Endothelial cell of umbilical vein (primary cell): ENCODE results near the gene AP4M1.

Experiments used
- EZH2 ChIP-seq: IDR thresholded peaks from 2 replicates; pipeline ENCODE4 v1.6.1; 2012; ENCODE audit warnings: borderline replicate concordance, low read depth, mild to moderate bottlenecking, moderate library complexity, low read length, inconsistent platforms; ENCODE audit not compliant: severe bottlenecking
- FOS ChIP-seq: IDR thresholded peaks from 2 replicates; pipeline ENCODE4 v1.6.1; 2011; ENCODE audit warnings: mild to moderate bottlenecking, low read length, moderate library complexity, borderline replicate concordance; ENCODE audit not compliant: insufficient read depth
- JUN ChIP-seq: IDR thresholded peaks from 2 replicates; pipeline ENCODE4 v1.6.1; 2011; ENCODE audit warnings: borderline replicate concordance, low read depth; ENCODE audit not compliant: insufficient read length, insufficient read depth
- MYC ChIP-seq: IDR thresholded peaks from one replicate; pipeline ENCODE4 v1.6.1; 2011; ENCODE audit warnings: mild to moderate bottlenecking, low read depth, low read length
- POLR2A ChIP-seq: IDR thresholded peaks from 2 replicates; pipeline ENCODE4 v1.6.1; 2012; ENCODE audit warnings: low read depth, mild to moderate bottlenecking, control low read depth, low read length
- POLR2AphosphoS5 ChIP-seq: IDR thresholded peaks from 2 replicates; pipeline ENCODE4 v1.6.1; 2012; ENCODE audit warnings: low read depth, mild to moderate bottlenecking, control low read depth, low read length, moderate library complexity; ENCODE audit not compliant: insufficient read depth
- TF ChIP-seq, protein P1 (sequence below), 2 donors: IDR thresholded peaks; 1 replicate in 1 of 2; 2 replicates in 1 of 2; pipeline ENCODE4 v1.5.1; 2011; ENCODE audit warnings: low read length in 2 of 2, mild to moderate bottlenecking in 2 of 2, moderate library complexity in 2 of 2, control low read depth in 1 of 2, inconsistent platforms in 1 of 2, low read depth in 1 of 2; ENCODE audit not compliant: insufficient read depth in 1 of 2; ENCODE audit errors: extremely low read depth in 1 of 2
- TF ChIP-seq, protein P2 (sequence below): IDR thresholded peaks from 2 replicates; pipeline ENCODE4 v1.6.1; 2011; ENCODE audit not compliant: insufficient read depth, insufficient read length

DNA sequence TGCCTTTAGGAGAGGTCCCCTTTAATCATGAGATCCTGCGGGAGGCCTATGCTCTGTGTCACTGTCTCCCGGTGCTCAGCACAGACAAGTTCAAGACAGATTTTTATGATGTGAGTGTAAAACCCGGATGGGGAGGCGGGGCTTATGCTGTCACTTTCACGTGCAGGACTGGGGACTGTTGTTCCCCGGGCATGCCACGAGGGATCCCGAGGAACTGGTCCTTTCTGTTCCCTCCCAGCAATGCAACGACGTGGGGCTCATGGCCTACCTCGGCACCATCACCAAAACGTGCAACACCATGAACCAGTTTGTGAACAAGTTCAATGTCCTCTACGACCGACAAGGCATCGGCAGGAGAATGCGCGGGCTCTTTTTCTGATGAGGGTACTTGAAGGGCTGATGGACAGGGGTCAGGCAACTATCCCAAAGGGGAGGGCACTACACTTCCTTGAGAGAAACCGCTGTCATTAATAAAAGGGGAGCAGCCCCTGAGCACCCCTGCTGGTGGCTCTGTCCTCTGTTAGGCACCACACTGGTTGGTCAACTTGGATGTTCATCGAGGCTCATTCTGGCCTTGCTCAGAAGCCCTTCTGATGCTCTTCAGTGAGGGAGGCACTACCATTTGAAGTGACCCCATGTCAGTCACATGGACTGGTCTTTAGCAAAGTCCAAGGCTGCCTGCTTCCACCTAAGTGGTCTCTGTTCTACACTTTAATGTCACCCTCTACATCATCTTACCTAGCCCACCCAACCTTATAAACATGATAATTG, 9.8 kb upstream of the AP4M1 start:
- TF ChIP-seq, protein P1, sequence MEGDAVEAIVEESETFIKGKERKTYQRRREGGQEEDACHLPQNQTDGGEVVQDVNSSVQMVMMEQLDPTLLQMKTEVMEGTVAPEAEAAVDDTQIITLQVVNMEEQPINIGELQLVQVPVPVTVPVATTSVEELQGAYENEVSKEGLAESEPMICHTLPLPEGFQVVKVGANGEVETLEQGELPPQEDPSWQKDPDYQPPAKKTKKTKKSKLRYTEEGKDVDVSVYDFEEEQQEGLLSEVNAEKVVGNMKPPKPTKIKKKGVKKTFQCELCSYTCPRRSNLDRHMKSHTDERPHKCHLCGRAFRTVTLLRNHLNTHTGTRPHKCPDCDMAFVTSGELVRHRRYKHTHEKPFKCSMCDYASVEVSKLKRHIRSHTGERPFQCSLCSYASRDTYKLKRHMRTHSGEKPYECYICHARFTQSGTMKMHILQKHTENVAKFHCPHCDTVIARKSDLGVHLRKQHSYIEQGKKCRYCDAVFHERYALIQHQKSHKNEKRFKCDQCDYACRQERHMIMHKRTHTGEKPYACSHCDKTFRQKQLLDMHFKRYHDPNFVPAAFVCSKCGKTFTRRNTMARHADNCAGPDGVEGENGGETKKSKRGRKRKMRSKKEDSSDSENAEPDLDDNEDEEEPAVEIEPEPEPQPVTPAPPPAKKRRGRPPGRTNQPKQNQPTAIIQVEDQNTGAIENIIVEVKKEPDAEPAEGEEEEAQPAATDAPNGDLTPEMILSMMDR (IDR thresholded peaks at IDR 0.05; ENCODE audit: extremely low read depth in 1 of 2, insufficient read depth in 1 of 2, low read depth in 1 of 2, low read length in 2 of 2), result peak in 1 of 2 donors; percentile 2
- TF ChIP-seq POLR2AphosphoS5 (no peak), POLR2A (peak; percentile 15), EZH2 (no peak), MYC (no peak), JUN (no peak), FOS (no peak)
- TF ChIP-seq, protein P2, sequence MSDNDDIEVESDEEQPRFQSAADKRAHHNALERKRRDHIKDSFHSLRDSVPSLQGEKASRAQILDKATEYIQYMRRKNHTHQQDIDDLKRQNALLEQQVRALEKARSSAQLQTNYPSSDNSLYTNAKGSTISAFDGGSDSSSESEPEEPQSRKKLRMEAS, result no peak
